Stimulated activated CD4-positive, alpha-beta T cell treated with anti-CD3 and anti-CD28 coated beads, Interleukin-2, amount 100 ng/mL, for 4 hours (primary cell): ENCODE results near the gene HNRNPH1.

Source experiments
- DNase-seq: peaks from one replicate; pipeline ENCODE4 v3.0.0-alpha.2; 2020; ENCODE audit warnings: low read depth

The HNRNPH1 gene

GRCh38 chr5:179623906-179624741 lies 653 bp upstream of the HNRNPH1 start:
- peak; percentile 13 for DNase-seq

GRCh38 chr5:179621551-179622214 lies 1.8 kb downstream of the HNRNPH1 start:
- no peak for DNase-seq

GRCh38 chr5:179620703-179621350 lies 2.6 kb downstream of the HNRNPH1 start:
- DNase-seq: no peak

GRCh38 chr5:179620293-179620692 lies 3.2 kb downstream of the HNRNPH1 start:
- no peak for DNase-seq

GRCh38 chr5:179619776-179620175 lies 3.7 kb downstream of the HNRNPH1 start:
- no peak for DNase-seq

- DNase-seq: no peak
Measured at GRCh38 chr5:179618923-179619554, 4.4 kb downstream of the HNRNPH1 start.

- DNase-seq: no peak
Measured at GRCh38 chr5:179617930-179618329, 5.5 kb downstream of the HNRNPH1 start.

GRCh38 chr5:179616002-179616594 lies 7.4 kb downstream of the HNRNPH1 start:
- no peak for DNase-seq

- DNase-seq: no peak
Measured at GRCh38 chr5:179615203-179615602, 8.3 kb downstream of the HNRNPH1 start.

GRCh38 chr5:179614745-179615144 lies 8.7 kb downstream of the HNRNPH1 start:
- DNase-seq: no peak

GRCh38 chr5:179613460-179614071 lies 9.9 kb downstream of the HNRNPH1 start:
- DNase-seq: no peak

GRCh38 chr5:179612577-179613459 lies 10.7 kb downstream of the HNRNPH1 start:
- DNase-seq: no peak

- DNase-seq: no peak
Measured at GRCh38 chr5:179610903-179611265, 12.6 kb downstream of the HNRNPH1 start.

GRCh38 chr5:179610109-179610902 lies 13.2 kb downstream of the HNRNPH1 start:
- no peak for DNase-seq

GRCh38 chr5:179609834-179610108 lies 13.7 kb downstream of the HNRNPH1 start:
- no peak for DNase-seq

- DNase-seq: no peak
Measured at GRCh38 chr5:179608131-179608581, 15.3 kb downstream of the HNRNPH1 start.

- DNase-seq: no peak
Measured at GRCh38 chr5:179607160-179607931, 16.1 kb downstream of the HNRNPH1 start.

- DNase-seq: no peak
Measured at GRCh38 chr5:179606910-179607159, 16.6 kb downstream of the HNRNPH1 start.

- no peak for DNase-seq
Measured at GRCh38 chr5:179606071-179606909, 17.2 kb downstream of the HNRNPH1 start.
